Left forelimb (tissue), 1 donor: Measurements from ENCODE around the gene PKN2.

Source experiments
- DNase-seq: peaks from one replicate; pipeline ENCODE4 v3.0.0-alpha.2; 2018; ENCODE audit warnings: low spot score

Gene PKN2

GRCh38 chr1:88683541-88684481 is at the start of gene PKN2:
Gene PKN2, plus strand, starts transcription at chr1:88684273. Its CDS starts 308 bp downstream, at chr1:88684581.
- DNase-seq, result peak; percentile 98

- no peak for DNase-seq
Observed at GRCh38 chr1:88634538-88634937, 49.5 kb upstream of the PKN2 start.

DNA sequence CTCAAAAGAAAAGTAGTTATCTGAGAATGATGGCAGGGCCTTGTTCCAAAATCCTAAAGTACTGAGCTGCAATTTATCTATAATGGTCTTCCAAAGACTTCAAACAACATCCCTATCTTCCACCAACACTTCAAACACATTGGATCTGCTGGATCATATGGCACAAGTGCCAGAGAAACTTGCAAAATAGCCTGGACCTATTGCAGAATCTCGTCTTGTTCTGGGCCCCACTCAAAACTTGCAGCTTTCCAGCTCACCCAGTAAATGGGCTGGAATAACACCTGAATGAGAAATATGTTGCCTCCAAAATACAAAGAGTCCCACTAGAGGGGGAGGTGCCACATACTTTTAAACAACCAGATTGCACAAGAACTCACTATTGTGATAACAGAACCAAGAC is 44.0 kb upstream of the PKN2 start:
- DNase-seq, result no peak

- no peak for DNase-seq
Observed at GRCh38 chr1:88645886-88646285, 38.2 kb upstream of the PKN2 start.

DNA sequence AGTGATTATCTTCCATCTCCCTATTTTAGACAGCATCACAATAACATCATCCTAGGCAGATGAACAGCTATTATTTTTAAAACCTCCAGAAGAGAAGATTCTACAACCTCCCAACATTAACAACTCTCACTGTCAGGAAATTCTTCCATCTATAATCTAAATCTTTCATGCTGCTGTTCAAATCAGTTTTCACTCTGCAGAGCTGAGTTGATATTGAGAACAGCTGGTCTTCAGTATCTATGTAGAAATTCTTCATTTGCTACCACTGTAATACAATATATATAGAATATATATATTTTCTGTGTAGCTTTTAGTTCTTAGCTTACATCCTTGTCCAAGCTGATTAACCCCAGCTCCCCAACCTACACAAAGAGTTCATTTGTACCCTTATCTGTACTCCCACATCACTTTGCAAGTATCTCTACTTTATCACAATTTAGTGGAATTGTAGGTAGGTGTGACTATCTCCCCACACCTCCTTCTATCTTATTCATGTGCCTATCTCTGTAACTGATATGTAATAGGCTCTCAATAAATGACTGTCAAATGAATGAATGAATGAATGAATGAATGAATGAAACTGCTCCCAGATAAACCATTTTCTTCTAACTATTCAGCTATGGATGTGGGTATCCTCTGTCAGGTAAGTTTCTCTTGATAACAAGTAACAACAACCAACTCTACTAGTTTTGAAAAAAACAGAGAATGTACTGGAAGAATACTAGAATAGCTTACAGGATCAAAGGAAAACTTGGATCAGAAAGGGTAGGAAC is 37.4 kb upstream of the PKN2 start:
- no peak for DNase-seq

DNA sequence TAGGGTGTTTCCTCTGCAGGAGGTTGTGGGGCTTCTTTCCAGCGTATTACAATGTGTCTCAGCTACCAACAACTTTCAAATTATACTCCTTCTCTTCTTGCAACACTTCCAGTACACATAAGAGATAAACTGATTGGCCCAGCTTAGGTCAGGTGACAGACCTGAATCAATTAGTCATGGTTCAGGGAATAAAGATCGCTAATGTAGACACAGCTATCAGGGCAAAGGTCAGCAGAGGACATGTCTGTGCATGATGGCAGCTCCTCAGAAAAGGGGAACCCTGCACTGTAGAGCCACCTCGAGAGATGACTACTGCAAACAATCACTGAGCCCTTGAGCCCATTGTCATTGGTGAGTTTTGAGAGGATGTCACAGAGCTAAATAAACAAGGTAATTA is 36.8 kb upstream of the PKN2 start:
- DNase-seq, result no peak

DNA sequence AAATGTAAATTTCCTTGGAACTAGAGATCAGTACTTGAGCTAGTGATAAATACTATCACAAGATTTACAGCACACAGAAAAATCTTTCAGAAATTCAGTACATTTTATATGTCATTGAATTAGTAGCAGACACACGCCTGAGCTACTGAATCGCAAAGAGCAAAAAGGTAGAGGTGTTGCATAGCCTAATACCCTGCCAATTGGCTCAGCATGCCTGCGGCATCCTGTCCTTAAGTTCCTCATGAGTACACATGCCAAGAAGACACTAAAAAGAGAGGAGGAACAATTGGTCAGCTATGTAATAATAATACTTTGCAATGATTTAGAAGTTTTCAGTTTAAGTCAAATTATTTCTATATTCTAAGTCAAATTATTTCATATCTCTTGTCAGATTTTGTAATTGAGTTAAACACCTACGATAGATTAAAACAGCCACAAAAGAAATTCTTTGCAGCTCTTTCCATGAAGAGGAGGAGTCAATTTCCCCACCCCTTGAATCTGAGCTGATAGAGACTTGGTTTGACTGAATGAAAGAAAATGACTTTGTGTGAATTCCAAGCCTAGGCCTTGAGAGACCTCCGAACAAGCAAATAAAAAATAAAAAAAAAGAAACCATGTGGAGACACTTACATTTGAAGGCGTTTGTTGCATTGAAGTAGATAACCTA is 36.2 kb upstream of the PKN2 start:
- no peak for DNase-seq

DNA sequence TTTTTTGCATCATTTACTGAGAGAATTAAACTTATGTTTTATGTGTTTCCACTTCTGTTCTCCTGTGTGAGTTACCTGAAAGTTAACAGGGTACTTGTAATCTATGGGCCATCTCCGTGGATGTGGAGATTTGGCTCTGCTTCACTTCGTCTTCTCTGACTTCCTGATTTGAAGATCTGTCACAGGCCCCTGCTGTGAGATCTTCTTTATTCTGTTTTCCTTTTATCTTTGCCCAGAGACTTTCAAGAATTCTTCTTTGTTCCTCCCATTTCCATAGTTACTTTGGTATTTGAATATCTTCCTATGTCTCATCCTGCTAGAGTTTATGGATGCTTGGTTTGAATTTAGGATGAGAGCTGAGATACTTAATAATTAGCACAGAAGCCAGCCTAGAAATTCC is 35.4 kb upstream of the PKN2 start:
- no peak for DNase-seq

DNA sequence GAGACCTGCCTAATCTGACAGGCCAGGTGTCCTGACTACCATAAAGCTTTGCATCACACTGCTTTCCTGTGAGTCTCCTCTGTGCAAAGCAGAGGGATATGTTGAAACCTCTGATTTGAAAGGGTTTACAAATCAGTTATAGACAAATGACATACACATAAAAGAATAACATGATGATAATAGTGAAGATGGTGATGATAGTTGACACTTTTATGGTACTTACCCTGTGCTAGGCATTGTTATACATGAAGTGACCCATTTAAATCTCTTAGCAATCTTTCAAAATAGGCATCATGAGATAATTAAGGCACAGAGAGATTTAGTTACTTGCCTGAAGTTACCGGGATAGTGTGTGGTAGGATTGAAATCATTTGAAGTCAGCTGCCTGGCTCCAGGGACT is 34.1 kb upstream of the PKN2 start:
- DNase-seq, result no peak

DNA sequence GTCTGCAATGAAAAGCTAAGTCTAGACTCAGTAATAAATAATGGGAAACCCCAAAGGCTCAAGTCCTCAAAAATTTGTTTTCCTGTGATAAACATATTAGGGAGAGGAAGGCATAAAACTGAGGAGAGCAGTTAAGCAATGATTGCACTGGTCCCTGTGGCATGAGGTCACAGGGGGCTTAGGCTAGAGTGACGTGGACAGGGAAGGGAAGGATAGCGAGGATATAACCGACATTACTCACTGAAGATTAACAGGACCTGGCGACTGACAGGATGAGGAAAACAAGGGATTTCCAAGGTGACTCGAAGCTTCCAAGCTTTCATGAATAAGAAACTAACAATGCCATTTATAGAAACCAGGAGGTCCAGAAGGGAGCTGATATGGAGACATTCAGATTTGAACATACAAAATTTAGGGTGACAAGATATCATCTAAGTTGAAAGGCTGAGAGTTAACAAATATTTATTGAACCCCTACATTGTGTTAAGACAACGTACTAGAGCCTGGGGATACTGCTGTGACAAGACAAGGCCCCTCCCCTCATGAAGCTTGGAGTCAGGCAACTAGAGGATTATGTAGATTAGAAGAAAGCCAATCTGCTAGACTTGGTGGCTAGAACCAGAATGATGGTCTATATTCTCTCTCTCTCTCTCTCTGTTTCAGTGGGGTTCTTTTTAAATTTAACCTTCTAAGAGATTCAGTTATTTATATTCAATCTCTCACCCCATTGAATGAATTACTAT is 33.2 kb upstream of the PKN2 start:
- no peak for DNase-seq

- DNase-seq, result no peak
Observed at GRCh38 chr1:88655140-88655539, 28.9 kb upstream of the PKN2 start.

GRCh38 chr1:88655685-88656299 is 28.3 kb upstream of the PKN2 start:
- no peak for DNase-seq

- DNase-seq, result no peak
Observed at GRCh38 chr1:88658419-88658818, 25.7 kb upstream of the PKN2 start.

DNA sequence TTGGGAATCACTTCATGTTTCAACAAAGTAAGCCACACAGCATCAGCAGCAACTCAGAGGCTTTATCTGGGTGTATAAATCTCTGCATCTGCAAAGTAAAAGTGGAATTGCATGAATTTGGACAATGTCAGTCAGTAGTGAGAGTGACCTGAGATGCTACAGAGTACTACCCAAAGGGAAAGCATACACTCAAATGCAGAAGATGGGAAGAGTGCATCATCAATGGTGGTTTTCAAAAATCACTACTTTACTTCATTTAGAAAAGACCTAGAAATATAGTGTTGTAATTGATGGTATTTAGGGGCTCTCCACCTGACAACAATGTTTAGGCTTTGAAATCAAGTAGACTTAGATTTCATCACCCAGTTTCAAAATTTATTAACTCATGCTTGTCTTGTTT is 24.5 kb upstream of the PKN2 start:
- no peak for DNase-seq

- no peak for DNase-seq
Observed at GRCh38 chr1:88661188-88661587, 22.9 kb upstream of the PKN2 start.

DNA sequence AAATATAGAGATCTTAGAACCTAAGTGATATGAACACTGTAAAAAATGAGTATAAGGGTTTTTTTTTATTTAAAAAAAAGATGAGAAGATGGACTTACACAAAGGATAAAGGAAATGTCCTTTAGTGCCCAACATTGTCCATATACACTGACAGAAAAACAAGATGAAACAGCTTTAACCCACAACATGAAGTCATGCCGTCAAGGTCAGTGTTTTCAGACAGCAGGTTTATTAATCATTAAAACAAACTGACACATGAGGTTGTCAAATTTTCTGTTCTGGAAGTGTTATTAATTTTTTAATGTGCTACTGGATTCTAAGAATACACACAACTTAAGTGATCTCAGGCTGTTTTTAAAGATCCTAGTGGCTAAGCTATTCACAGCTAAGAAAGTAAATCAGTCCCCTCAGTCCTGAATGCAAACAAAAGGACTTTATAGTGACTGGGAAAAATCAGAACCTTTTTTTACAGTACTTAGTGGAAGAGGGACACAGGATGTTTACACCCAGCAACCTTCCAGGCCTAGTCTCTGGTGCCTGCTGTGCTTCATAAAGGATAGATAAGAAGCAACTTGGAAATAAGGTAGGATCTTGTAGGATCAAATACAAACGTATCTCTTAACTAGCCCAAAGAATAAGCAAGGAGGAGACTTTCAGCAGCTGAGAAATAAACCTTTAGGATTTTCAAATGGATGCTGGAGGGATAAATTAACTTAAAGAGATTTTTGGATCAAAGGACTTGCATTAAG is 21.9 kb upstream of the PKN2 start:
- DNase-seq, result no peak

GRCh38 chr1:88662723-88663122 is 21.4 kb upstream of the PKN2 start:
- DNase-seq, result no peak

DNA sequence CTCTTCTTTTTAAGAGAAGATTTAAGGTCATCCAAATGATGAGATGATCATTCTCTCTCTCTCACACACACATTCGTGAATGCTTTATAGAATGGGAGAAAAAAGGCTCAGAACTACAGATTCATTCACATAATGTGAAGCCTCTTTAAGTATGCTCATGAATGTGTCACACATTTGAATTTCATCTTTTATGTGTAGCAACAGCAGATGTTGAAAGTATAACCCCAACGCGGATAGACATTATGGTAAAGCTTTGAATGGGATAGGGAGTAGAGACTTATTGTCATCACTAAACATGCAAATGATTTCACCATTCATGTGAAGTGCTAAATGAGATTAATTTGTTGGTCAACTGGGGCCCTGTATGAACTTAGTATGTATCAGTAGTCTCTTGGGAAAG is 15.7 kb upstream of the PKN2 start:
- DNase-seq, result no peak

DNA sequence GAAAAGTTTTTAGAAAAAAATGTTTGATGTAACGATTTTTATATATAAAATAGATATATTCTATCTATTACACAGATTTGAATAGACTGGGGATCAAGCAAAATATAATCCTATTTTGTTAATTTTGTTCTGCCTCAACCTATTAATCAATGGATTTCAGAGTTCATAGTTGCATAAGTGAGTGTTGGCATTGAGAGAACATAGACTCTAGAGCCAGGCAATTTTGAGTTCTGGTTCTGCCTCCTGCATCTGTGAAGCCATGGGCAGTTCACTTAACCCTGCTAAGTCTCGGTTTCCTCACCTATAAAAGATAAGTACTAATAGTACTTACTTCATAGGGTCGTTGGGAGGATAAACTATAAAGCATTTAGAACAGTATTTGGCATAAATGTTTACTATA is 13.6 kb upstream of the PKN2 start:
- DNase-seq, result no peak

GRCh38 chr1:88673446-88673845 is 10.6 kb upstream of the PKN2 start:
- DNase-seq, result no peak

DNA sequence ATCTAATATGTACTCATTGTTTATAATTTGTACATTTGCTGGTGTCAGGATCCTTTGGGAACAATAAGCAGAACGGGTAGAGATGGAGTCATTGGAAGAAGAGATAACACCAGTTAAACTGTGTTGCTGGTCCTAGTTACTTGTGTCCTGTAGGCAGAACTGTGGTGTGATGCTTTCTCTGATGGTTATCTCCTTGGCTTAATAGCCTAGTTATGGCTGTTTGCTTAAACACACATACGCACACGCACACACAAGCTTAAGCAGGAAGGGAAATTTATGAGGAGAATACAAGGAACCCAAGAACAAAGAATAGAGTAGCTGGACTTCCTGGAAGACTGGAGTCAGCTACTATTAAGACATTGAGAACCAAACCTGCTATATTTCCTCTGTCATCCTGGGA is 5.7 kb upstream of the PKN2 start:
- no peak for DNase-seq
